ENCODE data around the gene RAF1.
"Not testable (repeated sequence)": the region's sequence is repeated elsewhere in the genome, so short reads cannot be mapped to it uniquely, and the experiment has no call there.

The RAF1 gene

GRCh38 chr3:12559520-12559919 lies 104.4 kb downstream of the RAF1 start:
- DNase-seq (ENCODE audit: low read depth in 2 of 2): no peak

- DNase-seq (ENCODE audit: low read depth in 2 of 2): no peak
These were observed 105.2 kb downstream of the RAF1 start for GRCh38 chr3:12558706-12559105.

- DNase-seq (ENCODE audit: low read depth in 2 of 2): no peak
These were observed 106.3 kb downstream of the RAF1 start for GRCh38 chr3:12557473-12558100.

DNA sequence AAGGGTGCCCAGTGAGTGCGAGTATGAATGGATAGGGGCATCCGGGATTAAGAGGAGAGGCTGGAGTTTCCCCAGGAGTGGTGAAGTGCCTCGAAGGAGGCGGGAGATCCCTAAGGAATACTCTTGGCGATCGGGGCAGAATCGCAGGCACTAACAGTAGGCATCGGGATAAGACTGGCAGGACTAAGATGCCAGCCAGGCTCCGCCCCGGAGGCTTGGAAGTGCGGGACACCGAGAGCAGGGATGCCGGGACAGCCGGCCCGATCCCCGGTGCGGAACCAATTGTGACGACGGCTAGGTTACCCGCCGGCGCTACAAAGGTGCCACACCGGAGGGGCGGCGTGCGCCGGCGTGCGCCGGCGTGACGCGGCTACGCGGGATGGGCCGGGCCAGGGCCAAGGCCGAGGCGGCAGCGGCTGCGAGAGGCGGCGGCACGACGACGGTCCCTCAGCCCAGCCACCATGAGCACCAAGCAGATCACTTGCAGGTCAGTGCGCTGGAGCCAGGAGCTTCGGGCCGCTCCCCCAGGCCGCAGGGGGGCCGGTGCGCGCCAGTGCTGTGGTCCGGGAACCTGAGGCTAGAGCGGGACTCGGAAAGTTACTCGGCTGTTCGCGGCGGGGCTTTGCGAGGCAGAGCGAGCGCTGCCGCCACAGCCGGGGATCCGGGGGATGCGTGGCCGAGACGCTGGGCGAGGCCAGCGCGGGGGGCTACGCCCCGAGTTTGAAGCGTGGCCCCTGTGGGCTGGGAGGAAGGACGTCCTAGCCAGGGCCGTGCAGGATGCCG lies 107.0 kb downstream of the RAF1 start, which contains the start of gene MKRN2:
Gene MKRN2 (plus strand): TSS at position 398 of the 783 bp plus-strand sequence. CDS start 64 bp downstream, at position 462.
- peak; percentile 74 to 77 for DNase-seq (ENCODE audit: low read depth in 2 of 2)

DNA sequence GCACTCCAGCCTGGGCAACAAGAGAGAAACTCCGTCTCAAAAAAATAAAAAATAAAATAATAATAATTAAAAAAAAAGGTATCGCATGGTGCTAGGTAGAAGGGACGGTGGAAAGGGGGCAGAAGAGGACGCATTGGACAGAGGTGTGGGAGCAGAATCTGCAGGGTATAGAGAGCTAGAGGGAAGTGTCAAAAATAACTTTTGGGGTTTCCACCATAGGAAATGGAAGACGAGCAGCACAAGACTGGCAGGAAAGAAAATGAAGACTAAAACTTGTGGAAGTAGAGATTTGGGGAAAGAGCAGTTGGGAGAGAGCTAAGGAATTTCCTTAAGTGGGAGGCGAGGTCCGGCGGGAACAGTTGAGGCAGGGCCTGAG lies 107.6 kb downstream of the RAF1 start:
- no peak for DNase-seq (ENCODE audit: low read depth in 2 of 2)

DNA sequence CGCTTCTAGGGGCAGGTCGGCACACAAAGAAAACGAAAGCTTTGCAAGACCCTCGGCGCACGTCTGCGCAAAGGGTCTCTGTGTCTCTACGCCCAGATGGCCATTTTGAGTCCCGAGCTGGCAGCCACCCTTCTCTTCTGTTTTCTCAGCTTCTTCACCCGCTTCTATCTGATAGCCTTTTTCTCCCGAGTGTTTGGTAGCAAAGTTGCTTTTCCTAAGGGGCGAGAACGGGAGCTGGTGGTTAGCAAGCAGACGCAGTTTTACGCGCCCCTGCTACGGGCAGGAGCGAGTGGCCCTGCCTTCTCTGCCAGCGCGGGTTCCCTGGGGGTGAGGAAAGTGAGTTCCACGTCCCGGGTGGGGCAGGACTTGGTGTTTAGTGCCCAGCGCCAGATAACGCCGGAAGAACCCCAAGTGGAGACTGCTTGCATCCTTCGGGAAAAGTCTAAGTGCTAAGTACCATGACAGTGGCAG lies 110.0 kb downstream of the RAF1 start:
- no peak for DNase-seq (ENCODE audit: low read depth in 2 of 2)

DNA sequence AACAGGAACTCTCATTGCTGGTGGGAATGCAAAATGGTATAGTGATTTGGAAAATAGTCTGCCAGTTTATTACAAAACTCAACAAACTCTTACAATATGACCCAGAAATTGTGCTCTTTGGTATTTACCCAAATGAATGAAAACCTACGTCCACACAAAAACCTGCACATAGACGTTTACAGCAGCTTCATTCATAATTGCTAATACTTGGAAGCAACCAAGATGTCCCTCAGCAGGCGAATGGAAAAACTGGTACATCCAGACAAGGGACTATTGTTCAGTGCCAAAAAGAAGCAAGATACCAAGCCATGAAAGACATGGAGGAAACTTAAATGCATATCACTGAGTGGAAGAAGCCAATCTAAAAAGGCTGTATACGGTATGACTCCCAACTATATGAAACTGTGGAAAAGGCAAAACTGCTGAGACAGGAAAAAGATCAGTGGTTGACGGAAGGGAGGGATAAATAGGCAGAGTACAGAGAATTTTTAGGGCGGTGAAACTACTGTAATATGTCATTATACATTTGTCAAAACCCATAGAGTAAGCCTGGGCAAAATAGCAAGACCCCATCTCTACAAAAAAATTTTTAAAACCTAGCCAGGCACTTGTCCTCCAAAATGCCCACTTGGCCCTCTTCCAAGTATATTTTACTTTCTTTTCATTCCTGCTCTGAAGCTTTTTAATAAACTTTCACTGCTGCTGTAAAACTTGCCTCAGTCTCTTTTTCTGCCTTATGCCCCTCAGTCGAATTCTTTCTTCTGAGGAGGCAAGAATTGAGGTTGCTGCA lies 113.8 kb downstream of the RAF1 start:
- DNase-seq (ENCODE audit: low read depth in 2 of 2): no peak

DNA sequence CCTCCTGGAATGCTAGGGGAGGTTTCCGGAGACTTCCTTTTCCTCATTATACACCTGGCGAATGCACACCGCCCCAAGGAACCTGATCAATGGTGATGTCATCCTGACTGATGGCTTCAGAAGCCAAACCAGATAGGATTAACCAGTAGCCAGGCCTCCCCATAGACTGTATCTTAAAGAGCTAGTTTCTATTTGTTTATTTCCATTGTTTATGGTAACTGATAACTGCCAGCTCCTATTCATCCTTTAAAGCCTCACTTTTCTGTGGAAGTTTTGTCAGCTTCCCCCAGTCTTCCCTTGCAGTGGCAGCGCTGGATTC lies 118.5 kb downstream of the RAF1 start, which contains the start of gene MKRN2OS:
Gene MKRN2OS (minus strand): TSS at position 27 of the 319 bp plus-strand sequence. CDS start 35 bp downstream, outside the sequence.
- DNase-seq (ENCODE audit: low read depth in 2 of 2): no peak

- DNase-seq (ENCODE audit: low read depth in 2 of 2): no peak
These were observed 119.1 kb downstream of the RAF1 start for GRCh38 chr3:12544652-12545472.

- DNase-seq (ENCODE audit: low read depth in 2 of 2): not testable (repeated sequence)
These were observed 120.4 kb downstream of the RAF1 start for GRCh38 chr3:12543497-12543896.

- no peak for DNase-seq (ENCODE audit: low read depth in 2 of 2)
These were observed 122.3 kb downstream of the RAF1 start for GRCh38 chr3:12541625-12542024.

DNA sequence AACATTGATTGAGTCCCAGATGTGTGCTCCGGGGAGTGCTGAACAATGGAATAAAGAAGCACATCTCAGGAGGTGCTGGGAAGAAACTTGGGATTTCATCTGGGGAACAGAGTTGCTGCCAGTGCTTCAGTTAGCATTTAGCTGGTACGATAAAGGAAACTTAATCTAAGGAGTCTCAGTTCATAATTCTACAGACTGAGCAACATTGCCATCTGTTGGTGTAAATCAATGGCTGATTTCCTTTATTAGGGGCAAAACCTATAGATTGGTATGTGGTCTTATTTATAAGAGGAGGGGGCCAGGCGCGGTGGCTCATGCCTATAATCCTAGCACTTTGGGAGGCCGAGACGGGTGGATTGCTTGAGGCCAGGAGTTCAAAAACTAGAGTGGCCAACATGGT lies 127.5 kb downstream of the RAF1 start:
- no peak for DNase-seq (ENCODE audit: low read depth in 2 of 2)
